VCaP (cell line): ENCODE results near the gene CEP295NL.
"Not testable (repeated sequence)": the region's sequence is repeated elsewhere in the genome, so short reads cannot be mapped to it uniquely, and the experiment has no call there.

Experiments used
- H3K27ac ChIP-seq: fragments of 450-650 bp; 2 replicates; pipeline ENCODE4 v1.5.1; 2017
- CTCF ChIP-seq: fragments of 450-650 bp; conservative IDR thresholded peaks from 2 replicates; pipeline ENCODE4 v1.5.1; 2017; ENCODE audit warnings: mild to moderate bottlenecking, moderate library complexity

The CEP295NL gene

DNA sequence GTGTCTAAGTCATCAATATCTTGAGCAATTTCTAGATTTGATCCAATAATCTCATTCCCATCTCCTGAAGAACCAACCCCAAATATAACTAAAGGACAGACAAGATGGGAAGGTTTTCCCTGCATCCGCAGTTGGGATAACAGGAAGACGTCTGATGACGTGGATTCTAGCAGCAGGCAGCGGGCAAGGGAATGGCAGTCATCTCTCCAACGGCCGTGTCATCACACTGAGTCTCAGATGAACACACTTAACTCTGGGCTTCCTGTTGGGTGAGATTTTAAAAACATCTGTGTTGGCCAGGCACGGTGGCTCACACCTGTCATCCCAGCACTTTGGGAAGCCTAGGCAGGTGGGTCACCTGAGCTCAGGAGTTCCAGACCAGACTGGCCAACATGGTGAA lies 43.1 kb upstream of the CEP295NL start:
- no peak for TF ChIP-seq CTCF
- H3K27ac ChIP-seq = no peak overlapping the region

DNA sequence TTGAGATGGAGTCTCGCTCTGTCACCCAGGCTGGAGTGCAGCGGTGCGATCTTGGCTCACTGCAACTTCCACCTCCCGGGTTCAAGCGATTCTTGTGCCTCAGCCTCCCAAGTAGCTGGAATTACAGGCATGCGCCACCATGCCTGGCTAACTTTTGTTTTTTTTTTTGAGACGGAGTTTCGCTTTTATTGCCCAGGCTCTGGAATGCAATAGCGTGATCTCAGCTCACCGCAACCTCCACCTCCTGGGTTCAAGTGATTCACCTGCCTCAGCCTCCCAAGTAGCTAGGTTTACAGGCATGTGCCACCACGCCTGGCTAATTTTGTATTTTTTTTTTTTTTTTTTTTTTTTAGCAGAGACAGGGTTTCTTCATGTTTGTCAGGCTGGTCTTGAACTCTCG lies 42.5 kb upstream of the CEP295NL start:
- H3K27ac ChIP-seq = not testable (repeated sequence)

DNA sequence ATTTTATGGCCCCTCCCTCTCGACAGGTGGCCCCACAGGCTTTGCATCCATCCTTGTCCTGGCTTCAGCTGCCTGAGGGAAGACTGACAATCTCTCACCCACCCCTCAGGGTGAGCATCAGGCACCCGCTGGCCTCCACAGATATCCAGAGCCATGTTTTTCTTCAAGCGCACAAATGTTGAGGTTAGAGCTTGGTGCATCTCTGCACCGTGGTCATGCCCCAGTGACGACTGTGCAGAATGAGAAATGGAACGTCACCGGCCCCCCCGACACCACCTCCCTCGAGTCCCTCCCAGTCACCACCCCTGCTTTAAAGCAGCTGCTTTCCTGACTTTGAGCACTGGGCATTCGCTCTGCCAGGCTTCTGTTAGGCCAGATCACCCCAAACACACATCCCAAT lies 42.0 kb upstream of the CEP295NL start:
- no peak for TF ChIP-seq CTCF
- no peak overlapping the region for H3K27ac ChIP-seq

DNA sequence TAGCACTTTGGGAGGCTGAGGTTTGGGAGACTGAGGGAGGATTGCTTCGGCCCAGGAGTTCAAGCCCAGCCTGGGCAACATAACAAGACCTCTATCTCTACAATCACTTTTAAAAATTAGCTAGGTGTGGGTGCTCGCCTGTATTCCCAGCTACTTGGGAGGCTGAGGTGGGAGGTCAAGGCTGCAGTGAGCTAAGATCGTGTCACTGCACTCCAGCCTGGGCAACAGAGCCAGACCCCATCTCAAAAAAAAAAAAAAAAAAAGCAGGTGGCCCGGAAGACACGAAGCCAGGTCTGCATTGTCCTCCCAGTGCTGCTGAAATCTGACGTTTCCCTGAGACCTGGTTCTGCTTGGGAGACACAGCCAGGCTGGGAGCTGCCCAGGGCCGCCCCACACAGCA lies 41.0 kb upstream of the CEP295NL start:
- TF ChIP-seq CTCF = no peak
- no peak overlapping the region for H3K27ac ChIP-seq

DNA sequence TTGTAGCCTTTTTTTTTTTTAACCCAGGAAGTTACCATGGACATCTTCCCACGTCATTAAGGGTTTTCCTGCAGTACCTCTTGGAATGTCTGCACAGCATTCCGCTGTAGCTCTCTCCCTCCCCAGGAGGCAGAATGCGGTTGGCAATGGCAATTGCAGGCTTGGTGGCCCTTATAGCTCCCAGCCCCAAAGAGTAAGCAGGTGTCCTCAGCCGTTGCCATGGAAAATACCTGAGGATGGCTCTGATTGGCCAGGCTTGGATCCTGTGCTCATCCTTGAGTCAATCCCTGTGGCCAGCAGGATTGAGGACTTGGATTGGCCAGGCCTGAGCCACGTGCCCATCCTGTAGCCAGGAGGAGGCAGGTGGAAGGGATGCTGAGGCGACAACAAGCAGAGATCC lies 37.7 kb upstream of the CEP295NL start:
- TF ChIP-seq CTCF = no peak
- no peak overlapping the region for H3K27ac ChIP-seq

- no peak overlapping the region for H3K27ac ChIP-seq
Measured at GRCh38 chr17:78940258-78940657, 37.3 kb upstream of the CEP295NL start.

GRCh38 chr17:78939615-78940014 lies 36.6 kb upstream of the CEP295NL start:
- no peak overlapping the region for H3K27ac ChIP-seq
- TF ChIP-seq CTCF = no peak

More at GRCh38 chr17:78940258-78940657, 37.3 kb upstream of the CEP295NL start:
- no peak for TF ChIP-seq CTCF

DNA sequence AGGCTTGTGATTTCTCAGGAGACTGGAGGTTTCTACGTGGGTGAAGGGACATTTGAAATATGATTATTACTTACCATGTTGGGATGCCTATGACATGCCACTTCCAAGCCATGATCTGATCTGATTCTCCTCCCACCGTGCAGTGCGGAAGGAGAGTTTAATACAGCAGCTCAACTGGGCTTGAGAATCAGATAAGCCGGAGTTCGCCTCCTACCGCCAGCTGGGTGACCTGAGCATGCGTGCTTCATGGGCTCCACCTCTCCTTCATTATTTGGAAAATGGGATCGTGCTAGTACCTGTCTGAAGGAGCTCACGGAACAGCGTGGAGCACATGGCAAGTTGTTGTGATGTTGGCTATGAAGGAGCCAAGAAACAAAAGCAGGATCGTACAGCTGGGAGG lies 34.6 kb upstream of the CEP295NL start:
- TF ChIP-seq CTCF = no peak

More for the DNA sequence above, 34.6 kb upstream of the CEP295NL start:
- no peak overlapping the region for H3K27ac ChIP-seq
